Lower leg skin (tissue), 3 donors: ENCODE measurements around the gene MAGI2.

Experiments
- CTCF ChIP-seq, 3 donors: fragments of 450-650 bp; IDR thresholded peaks; one replicate each; pipeline ENCODE4 v1.5.1; 2016; ENCODE audit warnings: antibody characterized with exemption in 3 of 3, mild to moderate bottlenecking in 3 of 3, moderate library complexity in 2 of 3
- POLR2A ChIP-seq, 2 donors: fragments of 450-650 bp; IDR thresholded peaks; one replicate each; pipeline ENCODE4 v1.6.1; 2016 to 2017; ENCODE audit warnings: antibody characterized with exemption in 2 of 2, mild to moderate bottlenecking in 1 of 2, moderate library complexity in 1 of 2

GRCh38 chr7:78642751-78643150 is 810.7 kb downstream of the MAGI2 start:
- no peak for TF ChIP-seq POLR2A (IDR thresholded peaks at IDR 0.05)
- TF ChIP-seq CTCF (IDR thresholded peaks at IDR 0.05) = no peak
